Endometrial microvascular endothelial cells (primary cell): Measurements from ENCODE around the gene RSPH9. TPM values are rescaled to one million over a fixed set of nuclear protein-coding genes. Genes with fewer than 3 reads are reported as not detected.
"Not testable (repeated sequence)": the region's sequence is repeated elsewhere in the genome, so short reads cannot be mapped to it uniquely, and the experiment has no call there.

ENCODE experiments used
- in situ Hi-C: cut with HindIII; loops from 2 replicates; pipeline ENCODE4 v1.10.0; 2017; ENCODE audit warnings: low sequenced_read_pairs, low pct_unique_long_range_greater_than_20kb; ENCODE audit errors: inconsistent ontology term
- total RNA-seq: library from RNA; depleted of rRNA; stranded (reverse); fragments of >200 nt; gene quantifications from one replicate; pipeline ENCODE4 v1.2.3, GENCODE V29; 2015; ENCODE audit errors: inconsistent ontology term

Gene RSPH9
- total RNA-seq, 1 donor from 2014 or later: not detected

GRCh38 chr6:43627008-43627825 is 17.6 kb upstream of the RSPH9 start:
- in situ Hi-C loops: no loop called here

DNA sequence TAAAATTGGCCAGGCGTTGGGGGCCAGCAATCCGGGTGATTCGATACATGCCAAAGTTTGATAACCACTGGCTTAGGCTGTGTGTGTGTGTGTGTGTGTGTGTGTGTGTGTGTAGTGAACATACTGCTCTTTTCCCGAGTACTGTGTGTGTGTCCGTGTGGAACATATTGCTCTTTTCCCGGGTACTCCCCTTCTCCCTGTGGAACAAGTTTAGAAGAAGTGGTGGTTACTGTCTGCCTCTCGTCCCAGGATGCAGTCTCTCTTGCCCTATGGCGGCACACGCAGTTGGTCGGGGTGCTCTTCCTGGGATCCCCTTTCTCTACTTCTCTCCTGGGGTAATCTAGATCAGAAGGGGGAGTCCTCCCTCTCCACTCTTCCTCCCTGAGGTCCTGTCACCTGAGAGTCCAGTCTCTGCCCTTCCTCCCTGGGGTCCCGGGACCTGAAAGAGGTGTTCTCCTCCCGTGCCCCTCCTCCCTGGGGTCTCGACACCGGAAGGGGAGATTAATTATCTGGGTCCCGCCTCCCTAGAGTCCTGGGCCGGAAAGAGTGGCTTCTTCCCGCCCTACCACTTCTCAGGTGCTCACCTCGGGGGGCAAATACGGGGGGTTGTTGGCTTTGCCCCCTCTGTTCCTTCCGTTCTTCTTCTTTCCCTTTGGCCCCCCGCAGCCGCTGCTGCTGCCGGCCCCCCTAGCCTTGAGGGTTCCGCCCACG is 16.3 kb upstream of the RSPH9 start:
- in situ Hi-C loops: no loop called here

GRCh38 chr6:43629104-43629504 is 15.7 kb upstream of the RSPH9 start, which contains the start of gene GTPBP2:
TSS of gene GTPBP2 (minus strand) at chr6:43629264. CDS start at chr6:43629162, 102 bp downstream.
- in situ Hi-C loops: no loop called here

DNA sequence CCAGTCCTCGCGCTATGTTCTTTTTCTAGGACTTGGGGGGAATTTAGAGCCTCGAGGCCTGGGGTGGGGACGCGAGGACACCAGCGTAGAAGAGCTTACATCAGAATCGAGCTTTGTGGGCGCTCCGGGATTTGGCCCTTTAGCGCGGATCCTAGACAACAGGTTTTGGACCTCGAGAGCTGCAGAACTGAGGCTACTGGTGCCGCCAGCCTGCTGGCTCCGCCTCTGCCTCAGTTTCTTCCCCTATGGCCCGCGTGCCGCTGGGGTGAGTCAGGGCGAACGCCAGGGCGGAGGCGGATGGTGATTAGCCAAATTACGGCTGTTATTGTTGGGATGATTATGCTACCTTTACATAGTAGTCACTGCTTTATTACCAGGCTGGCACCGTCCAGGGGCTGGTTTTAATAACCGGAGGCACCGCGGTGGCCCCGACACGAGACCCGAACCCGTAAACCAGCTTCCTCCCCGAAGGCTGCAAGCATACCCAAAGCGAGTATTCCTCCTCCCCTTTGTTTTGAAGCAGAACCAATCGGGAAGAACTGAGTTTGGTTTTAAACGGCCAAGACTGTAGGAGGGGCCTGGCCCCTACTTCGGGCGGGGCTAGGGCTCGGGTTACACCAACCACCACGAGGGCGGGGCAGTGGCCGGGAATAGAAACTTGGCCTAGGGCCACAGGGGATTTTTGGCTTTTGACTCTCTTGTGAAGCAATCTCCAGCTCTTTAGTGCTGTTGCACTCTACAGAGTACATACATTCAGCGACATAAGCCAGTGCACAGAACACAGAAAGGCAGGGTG is 15.1 kb upstream of the RSPH9 start:
- in situ Hi-C loops: no loop called here

- in situ Hi-C loops: no loop called here
Measured at GRCh38 chr6:43630980-43631619, 13.7 kb upstream of the RSPH9 start.

GRCh38 chr6:43633002-43633401 is 11.8 kb upstream of the RSPH9 start:
- in situ Hi-C loops: not testable (repeated sequence)

- in situ Hi-C loops: no loop called here
Measured at GRCh38 chr6:43634702-43635303, 10.0 kb upstream of the RSPH9 start.

DNA sequence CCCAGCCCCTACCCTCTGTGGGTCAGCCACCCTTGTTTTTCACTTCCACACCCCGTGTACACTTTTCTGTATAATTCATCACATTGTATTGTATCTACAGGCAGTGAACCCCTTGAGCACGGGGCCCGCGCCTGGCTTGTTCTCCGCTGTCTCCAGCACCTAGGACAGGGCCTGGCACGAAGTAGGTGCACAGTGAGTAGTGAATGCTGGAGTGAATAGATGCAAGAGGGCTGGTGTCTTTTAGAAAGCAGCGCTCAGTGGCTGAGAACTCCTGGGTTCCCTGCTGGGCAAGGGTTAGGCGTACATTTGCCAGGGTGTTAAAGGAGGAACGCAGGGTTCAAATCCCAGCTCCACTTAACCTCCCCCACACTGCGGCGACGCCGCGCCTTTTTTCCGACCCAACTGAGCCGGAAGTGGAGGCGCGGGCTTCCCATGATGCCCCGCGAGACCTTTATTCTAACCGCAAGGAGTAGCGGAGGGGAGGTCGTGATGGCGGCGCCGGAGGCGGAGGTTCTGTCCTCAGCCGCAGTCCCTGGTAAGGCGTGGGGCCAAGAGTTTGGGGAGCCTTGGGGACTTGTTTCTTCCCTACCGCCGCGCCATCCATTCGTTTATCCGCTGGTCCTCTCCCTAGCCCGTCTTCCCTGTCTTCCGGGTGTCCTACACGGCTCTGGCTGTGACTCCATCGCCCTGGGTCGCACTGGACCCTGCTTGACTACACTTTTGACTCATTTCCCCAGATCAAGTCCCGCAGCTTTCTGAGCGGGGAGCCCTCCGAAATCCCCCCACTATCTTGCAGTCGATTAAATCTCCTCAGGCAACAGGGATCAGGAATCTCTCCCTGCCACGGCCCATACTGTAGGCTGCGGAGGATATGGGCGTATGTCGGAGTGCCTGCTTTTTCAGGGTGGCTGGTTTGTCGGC is 9.2 kb upstream of the RSPH9 start, which contains the start of gene MAD2L1BP:
TSS of gene MAD2L1BP (plus strand) at position 454 of the 921 bp plus-strand sequence. CDS start at position 490, 36 bp downstream.
- in situ Hi-C loops: no loop called here

DNA sequence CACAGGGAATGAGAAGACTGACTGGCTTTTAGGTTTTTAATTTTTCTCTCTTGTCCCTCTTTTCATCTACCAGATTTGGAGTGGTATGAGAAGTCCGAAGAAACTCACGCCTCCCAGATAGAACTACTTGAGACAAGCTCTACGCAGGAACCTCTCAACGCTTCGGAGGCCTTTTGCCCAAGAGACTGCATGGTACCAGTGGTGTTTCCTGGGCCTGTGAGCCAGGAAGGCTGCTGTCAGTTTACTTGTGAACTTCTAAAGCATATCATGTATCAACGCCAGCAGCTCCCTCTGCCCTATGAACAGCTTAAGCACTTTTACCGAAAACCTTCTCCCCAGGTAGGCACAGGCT is 8.6 kb upstream of the RSPH9 start:
- in situ Hi-C loops: no loop called here

GRCh38 chr6:43639984-43640800 is 4.6 kb upstream of the RSPH9 start:
- in situ Hi-C loops: no loop called here

GRCh38 chr6:43645613-43645964 is 753 bp downstream of the RSPH9 start:
- in situ Hi-C loops: no loop called here

DNA sequence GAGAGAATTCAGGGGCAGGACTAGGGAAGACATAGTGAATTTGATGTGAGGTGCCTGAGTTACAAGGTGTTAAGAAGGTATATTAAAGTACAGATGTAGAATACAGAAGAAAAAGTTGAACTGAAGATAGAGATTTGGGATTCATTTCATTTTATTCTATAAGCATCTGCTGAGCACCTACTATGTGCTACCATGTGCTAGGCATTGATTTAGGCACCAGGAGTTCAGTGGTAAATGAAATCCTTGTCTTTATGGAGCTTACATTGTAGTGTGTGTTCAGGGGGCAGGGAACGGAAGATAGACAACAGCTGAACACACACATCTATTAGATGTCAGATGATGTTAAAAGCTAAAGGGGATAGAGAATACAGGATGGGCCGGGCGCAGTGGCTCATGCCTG is 2.8 kb downstream of the RSPH9 start:
- in situ Hi-C loops: no loop called here

DNA sequence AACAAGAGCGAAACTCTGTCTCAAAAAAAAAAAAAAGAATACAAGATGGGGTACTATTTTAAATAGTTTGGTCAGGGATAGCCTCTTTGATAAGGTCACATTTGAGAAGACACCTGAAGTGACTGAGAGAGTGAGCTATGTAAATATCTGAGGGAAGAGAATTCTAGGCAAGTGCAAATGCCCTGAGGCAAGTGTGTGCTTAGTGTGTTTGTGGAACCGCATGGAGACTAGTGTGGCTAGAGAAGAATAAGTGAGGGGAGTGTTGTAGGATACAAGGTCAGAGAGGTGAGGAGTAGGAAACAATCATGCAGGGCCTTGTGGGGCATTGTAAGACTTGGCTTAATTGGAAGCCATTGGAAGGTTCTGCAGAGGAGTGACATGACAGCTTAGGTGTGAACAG is 3.4 kb downstream of the RSPH9 start:
- in situ Hi-C loops: no loop called here

- in situ Hi-C loops: not testable (repeated sequence)
Measured at GRCh38 chr6:43652822-43653221, 8.0 kb downstream of the RSPH9 start.

DNA sequence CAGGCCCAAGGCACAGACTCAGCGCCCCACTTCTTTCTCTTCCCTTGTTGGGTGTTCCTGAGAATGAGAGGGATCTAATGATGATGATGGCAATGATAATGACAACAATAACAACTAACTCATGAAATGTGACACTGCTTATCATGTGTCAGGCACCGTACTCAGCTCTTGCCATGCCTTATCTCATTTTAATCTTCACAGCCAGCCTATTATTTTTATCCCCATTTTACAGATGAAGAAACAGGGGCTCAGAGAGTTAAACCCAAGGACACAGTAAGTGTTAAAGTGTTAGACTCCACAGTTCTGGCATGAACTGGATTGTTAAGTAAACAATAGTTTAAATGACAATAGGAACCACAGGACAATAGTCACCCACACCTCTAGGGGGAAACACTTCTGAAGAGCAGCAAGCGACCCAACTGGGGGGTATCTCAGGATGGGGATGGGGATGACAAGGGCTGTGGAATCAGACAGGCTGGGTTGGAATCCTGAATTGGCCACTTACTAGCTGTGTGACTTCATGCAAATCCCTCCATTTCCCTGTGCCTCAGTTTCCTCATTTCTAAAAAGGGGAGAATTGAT is 12.5 kb downstream of the RSPH9 start:
- in situ Hi-C loops: no loop called here

GRCh38 chr6:43658161-43658560 is 13.3 kb downstream of the RSPH9 start:
- in situ Hi-C loops: no loop called here

DNA sequence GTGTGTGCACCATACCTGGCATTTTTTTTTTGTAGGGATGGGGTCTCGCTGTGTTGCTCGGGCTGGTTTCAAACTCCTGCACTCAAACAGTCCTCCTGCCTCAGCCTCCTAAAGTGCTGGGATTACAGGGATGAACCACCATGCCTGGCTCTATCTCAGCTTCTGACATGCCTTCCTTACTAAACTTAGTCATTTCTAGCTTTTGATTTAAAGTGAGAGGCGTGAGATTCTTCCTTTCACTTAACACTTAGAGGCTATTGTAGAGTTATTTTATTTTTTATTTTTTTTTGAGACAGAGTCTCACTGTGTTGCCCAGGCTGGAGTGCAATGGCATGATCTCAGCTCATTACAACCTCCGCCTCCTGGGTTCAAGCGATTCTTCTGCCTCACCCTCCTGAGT is 18.1 kb downstream of the RSPH9 start:
- in situ Hi-C loops: not testable (repeated sequence)
